HTR-8/SVneo (cell line): ENCODE results near the gene TAB2.

Experiments used
- DNase-seq: peaks from one replicate; pipeline ENCODE4 v3.0.0; 2011; ENCODE audit warnings: low spot score, mixed read lengths; ENCODE audit not compliant: insufficient read length
- FAIRE-seq: peaks from 2 replicates; lab custom pipeline; 2011; peaks lifted over from hg19 to GRCh38; lab: Jason Lieb, UNC

TAB2 gene

DNA sequence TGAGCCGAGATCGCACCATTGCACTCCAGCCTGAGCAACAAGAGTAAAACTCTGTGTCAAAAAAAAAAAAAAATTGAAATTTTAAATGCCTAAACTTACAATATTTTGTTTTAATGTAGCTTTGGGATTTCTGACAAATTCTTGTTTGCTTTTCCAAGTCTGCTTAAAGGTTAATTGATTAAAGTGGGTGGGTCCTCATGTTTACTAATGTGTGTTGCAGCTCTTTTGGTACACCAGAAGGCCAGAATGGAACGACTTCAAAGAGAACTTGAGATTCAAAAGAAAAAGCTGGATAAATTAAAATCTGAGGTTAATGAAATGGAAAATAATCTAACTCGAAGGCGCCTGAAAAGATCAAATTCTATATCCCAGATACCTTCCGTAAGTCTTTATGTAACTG, 79.9 kb downstream of the TAB2 start:
- no peak for FAIRE-seq
- no peak for DNase-seq

DNA sequence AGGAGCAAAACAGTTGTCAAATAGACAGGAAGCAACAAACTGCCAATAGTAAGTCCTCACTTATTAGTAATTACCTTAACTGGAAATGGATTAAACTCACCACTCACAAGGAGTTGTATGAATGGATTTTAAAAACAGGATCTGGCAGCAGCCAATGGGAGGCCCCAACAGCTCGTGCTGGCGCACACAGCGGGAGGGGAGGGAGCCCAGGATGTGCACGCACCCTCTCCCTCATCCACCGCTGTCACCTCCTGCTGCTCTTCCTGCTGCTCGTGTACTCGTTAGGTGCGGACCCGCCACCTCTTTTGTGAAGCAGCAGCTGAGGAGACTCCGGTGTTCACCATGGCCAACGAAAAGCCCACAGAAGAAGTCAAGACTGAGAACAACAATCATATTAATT, 82.5 kb downstream of the TAB2 start, which contains the start of gene SUMO4:
Gene SUMO4 (plus strand): TSS at position 213 of the 400 bp plus-strand sequence. CDS start 130 bp downstream, at position 343.
- DNase-seq (no peak), FAIRE-seq (no peak)

GRCh38 chr6:149403534-149403933, 86.0 kb downstream of the TAB2 start:
- no peak for DNase-seq
- no peak for FAIRE-seq

DNA sequence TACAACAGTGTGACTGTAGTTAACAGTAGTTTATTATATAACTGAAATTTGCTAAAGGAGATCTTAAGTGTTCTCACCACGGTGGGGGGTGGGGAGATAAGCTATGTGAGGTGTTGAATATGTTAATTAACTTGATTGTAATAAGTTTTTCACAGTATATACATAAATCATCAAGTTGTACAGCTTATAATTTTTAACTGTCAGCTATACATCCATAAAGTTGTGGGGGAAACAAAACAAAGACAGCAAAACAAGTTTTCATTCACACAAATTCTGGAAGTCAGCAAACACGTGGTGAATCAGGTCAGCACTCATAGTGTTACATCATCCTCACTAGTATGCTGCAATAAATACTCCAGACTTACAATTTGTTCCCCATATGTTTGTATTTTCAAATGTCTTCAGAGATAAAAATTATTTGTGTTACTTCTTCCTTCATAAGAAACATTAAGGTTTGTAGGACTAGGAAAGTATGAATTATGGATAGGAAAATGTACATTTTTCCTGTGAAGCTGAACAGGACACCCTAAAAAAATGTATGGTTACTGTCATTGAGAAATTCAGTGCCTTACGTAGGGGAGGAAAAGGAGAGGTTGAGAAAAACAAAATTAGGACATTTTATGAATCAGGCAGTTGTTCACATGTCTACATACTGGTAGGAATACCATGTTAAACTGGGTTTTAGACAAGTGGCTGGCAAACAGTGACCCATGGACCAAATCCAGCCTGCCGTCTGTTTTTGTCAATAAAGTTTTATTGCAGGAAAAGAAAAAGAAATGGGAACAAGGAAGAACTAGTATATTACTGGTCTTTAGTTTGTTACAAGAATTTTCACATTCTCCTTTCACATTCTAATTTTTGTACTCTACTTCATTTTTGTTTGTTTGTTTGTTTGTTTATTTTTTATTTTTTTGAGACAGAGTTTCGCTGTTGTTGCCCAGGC, 88.6 kb downstream of the TAB2 start:
- DNase-seq (no peak), FAIRE-seq (no peak)

- DNase-seq, result no peak
- no peak for FAIRE-seq
Measured at GRCh38 chr6:149409617-149410016, 92.1 kb downstream of the TAB2 start.

- no peak for DNase-seq
Measured at GRCh38 chr6:149410557-149410956, 93.0 kb downstream of the TAB2 start.

GRCh38 chr6:149414009-149414408, 96.5 kb downstream of the TAB2 start:
- FAIRE-seq (no peak), DNase-seq (no peak)

More at GRCh38 chr6:149410557-149410956, 93.0 kb downstream of the TAB2 start:
- FAIRE-seq, result no peak

DNA sequence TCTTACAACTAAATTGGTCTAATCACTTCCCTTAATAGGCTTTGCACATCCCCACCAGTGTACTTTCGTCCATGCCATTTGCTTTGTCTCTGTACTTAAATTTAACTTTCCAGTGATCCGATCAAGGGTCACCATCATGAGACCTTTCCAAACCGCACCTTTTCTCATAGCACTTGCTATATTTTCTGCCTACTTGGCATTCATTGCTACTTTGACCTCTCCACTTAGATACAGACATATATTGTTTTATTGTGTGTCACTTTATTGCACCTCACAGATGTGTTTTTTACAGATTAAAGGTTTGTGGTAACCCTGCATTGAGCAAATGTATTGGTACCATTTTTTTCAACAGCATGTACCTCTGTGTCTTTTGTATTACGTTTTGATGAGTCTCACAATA, 97.3 kb downstream of the TAB2 start:
- DNase-seq, result no peak

DNA sequence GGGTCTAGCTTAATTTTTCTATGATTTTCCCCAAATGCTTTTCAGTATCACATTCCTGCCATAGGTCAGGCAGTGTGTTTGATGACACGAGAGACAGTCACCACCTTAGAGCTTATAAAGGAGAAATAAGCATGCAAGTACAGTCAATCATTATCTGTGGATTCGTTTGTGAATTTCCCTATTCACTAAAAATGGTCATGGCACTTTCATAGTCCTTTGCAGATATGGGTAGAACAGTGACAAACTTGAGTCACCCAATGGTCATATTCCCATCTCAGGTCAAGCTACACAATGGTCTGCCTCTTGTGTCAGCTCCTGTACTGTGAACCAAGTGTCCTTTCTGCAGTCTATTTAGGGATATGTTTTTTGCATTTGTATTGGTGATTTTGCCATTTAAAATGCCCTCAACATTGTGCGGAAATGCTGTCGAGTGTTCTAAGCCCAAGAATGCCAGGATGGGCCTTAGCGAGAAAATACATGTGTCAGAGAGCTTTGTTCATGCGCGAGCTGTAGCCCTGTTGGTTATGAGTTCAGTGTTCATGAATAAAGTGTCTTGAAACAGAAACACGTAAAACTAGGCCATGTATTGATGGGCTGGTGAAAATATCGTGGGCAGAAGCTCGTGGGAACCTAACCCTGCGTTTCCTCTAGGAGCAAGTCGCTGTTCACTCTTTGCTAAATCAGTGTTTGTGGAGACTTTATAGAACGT, 102.3 kb downstream of the TAB2 start:
- FAIRE-seq (no peak), DNase-seq (no peak)

More for the DNA sequence above, 97.3 kb downstream of the TAB2 start:
- FAIRE-seq, result no peak

- no peak for DNase-seq
- FAIRE-seq, result no peak
Measured at GRCh38 chr6:149421132-149421531, 103.6 kb downstream of the TAB2 start.

DNA sequence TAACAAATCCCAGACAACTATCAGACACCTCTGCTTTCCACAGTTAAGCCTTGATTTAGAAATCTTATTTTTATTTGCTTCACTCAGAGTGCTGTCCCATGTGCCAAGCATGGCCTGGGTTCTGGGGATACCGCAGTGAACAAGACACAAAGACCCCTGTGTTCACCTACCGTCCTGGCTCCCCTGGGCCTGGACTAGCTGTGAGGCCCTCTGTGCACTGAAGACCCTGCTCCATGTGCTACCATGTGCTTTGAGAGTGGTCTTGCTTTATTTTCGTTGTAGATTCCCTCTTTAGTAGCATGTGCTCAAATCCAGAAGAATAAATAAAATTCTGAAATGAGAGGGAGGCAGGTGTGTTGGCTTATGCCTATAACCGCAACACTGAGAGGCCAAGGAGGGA, 105.1 kb downstream of the TAB2 start:
- FAIRE-seq (no peak), DNase-seq (no peak)

DNA sequence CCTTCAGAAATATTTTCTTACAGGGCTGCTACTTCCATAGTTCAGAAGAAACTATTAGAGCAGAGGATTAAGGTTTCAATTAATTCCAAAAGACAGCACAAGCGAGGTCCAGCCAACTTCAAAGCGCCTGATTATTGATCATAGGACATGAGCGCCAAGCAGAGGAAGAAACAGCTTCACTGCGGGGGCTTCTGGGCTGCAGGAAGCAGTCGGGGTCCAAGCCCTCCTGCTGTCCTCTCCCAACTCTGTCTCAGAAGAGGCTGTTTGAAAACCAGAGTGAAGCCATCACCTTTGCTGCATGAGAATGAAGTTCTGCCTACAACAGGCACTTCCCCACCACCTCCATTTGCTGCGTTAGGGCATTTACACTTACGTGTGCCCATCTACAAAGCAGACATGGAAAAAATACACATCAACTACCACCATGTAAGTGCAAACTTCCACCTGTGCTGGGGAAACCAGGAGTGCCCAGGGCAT, 106.5 kb downstream of the TAB2 start:
- FAIRE-seq (no peak), DNase-seq (no peak)

GRCh38 chr6:149425224-149425623, 107.7 kb downstream of the TAB2 start:
- DNase-seq, result no peak
- no peak for FAIRE-seq

- DNase-seq (no peak), FAIRE-seq (no peak)
Measured at GRCh38 chr6:149425754-149426153, 108.2 kb downstream of the TAB2 start.

DNA sequence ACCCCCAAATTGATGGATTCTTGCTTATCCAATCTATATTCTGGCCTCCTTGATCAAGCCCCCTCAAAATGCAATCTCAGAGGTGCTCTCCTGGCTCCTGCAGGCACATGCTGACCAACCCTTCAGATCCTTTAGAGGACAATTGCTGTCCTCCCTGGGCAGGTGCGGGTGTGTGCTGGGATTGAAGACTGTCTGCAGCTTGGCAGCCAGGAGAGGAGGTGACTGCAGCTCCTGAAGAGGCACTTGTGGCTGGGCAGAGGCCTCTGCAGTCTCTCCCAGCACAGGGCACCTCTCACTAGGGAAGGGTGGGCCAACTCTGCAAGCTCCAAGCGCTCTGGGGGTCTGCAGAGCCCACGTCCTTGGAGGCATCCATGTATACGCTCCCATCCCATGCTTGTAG, 111.1 kb downstream of the TAB2 start:
- FAIRE-seq, result no peak

GRCh38 chr6:149429427-149430360, 112.2 kb downstream of the TAB2 start:
- DNase-seq, result no peak
- no peak for FAIRE-seq

More for the DNA sequence above, 111.1 kb downstream of the TAB2 start:
- no peak for DNase-seq

- peak; percentile 88 for FAIRE-seq
- peak; percentile 79 for DNase-seq
Measured at GRCh38 chr6:149431905-149432775, 114.6 kb downstream of the TAB2 start.

- DNase-seq, result no peak
- FAIRE-seq, result no peak
Measured at GRCh38 chr6:149433405-149433804, 115.9 kb downstream of the TAB2 start.

DNA sequence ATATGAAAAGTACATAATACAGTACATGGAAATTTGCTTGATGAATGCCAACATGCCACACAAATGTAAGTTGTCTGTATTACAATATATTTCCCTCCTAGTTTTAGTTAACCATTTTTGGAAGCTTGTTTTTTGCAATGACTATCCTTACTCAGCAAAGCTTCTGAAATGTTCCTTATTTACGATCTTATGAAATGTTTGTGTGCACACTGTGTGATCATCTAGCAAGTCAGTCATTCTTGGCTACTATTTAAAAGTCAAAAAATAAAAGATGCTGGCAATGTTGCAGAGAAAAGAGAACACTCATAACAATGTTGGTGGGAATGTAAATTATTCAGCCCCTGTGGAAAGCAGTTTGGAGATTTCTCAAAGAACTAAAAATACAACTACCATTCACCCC, 116.4 kb downstream of the TAB2 start:
- no peak for FAIRE-seq

More for the DNA sequence above, 116.4 kb downstream of the TAB2 start:
- no peak for DNase-seq
